DND-41 (cell line): ENCODE measurements around the gene PEDS1.

Experiments
- ATAC-seq: fragments of 200-7000 bp; cut with Tn5 transposase; 3 replicates; pipeline ENCODE4 v1.9.1; 2021; ENCODE audit warnings: low read depth; ENCODE audit not compliant: insufficient read depth
- DNase-seq: peaks from one replicate; pipeline ENCODE4 v3.0.0-alpha.2; 2020
- H2AFZ ChIP-seq: 2 replicates; pipeline ENCODE4 v1.6.0; 2012; ENCODE audit warnings: low read depth, low read length
- H3K27ac ChIP-seq: 2 replicates; pipeline ENCODE4 v1.5.1; 2012; ENCODE audit warnings: low read length, inconsistent platforms
- H3K27me3 ChIP-seq: fragments of 200-600 bp; sonication (generic); 2 replicates; pipeline ENCODE4 v1.6.0; 2012; ENCODE audit warnings: low read length, mild to moderate bottlenecking, inconsistent platforms; ENCODE audit not compliant: insufficient read depth, poor library complexity
- H3K36me3 ChIP-seq: 2 replicates; pipeline ENCODE4 v1.5.1; 2012; ENCODE audit warnings: low read length, inconsistent platforms; ENCODE audit not compliant: insufficient read depth
- H3K4me1 ChIP-seq: 2 replicates; pipeline ENCODE4 v1.5.1; 2012; ENCODE audit warnings: mild to moderate bottlenecking, low read length; ENCODE audit not compliant: insufficient read depth
- H3K4me2 ChIP-seq: 2 replicates; pipeline ENCODE4 v1.6.0; 2012; ENCODE audit warnings: mild to moderate bottlenecking, moderate library complexity, low read length, inconsistent platforms; ENCODE audit not compliant: insufficient read depth
- H3K4me3 ChIP-seq, 2 experiments: fragments of 200-600 bp in 1 of 2; shearing (Covaris generic) in 1 of 2; 2 replicates each; pipeline ENCODE4 v1.5.1; 2012 to 2016; ENCODE audit warnings: inconsistent platforms in 2 of 2, low read length in 2 of 2, mild to moderate bottlenecking in 2 of 2, low read depth in 1 of 2, moderate library complexity in 1 of 2
- H3K79me2 ChIP-seq: 2 replicates; pipeline ENCODE4 v1.6.0; 2012; ENCODE audit warnings: low read length, inconsistent platforms; ENCODE audit not compliant: insufficient read depth
- H3K9ac ChIP-seq: 2 replicates; pipeline ENCODE4 v1.6.0; 2012; ENCODE audit warnings: low read depth, mild to moderate bottlenecking, inconsistent platforms, low read length, moderate library complexity
- H3K9me3 ChIP-seq: 2 replicates; pipeline ENCODE4 v1.5.1; 2012; ENCODE audit warnings: low read length, moderate library complexity, mild to moderate bottlenecking, inconsistent platforms; ENCODE audit not compliant: insufficient read depth, severe bottlenecking
- H4K20me1 ChIP-seq: 2 replicates; pipeline ENCODE4 v1.6.0; 2012; ENCODE audit warnings: low read length; ENCODE audit not compliant: insufficient read depth
- CTCF ChIP-seq: IDR thresholded peaks from 2 replicates; pipeline ENCODE4 v1.5.1; 2012; ENCODE audit warnings: borderline replicate concordance, low read length, moderate library complexity, mild to moderate bottlenecking; ENCODE audit not compliant: poor library complexity, severe bottlenecking; ENCODE audit errors: extremely low read depth
- EZH2 ChIP-seq: IDR thresholded peaks from 3 replicates; pipeline ENCODE4 v1.6.1; 2012; ENCODE audit warnings: borderline replicate concordance, low read depth, mild to moderate bottlenecking, moderate library complexity, low read length, inconsistent platforms; ENCODE audit not compliant: severe bottlenecking

The PEDS1 gene

GRCh38 chr20:50197463-50198179 lies 44.1 kb upstream of the PEDS1 start:
- peaks cover 23% of the 10 kb centered on the region for H3K36me3 ChIP-seq
- H3K79me2 ChIP-seq, result peaks cover 23% of the 10 kb centered on the region
- DNase-seq, result no peak
- no peak overlapping the region for H3K4me3 ChIP-seq
- H3K27me3 ChIP-seq, result no peaks in the 10 kb centered on the region
- H3K4me2 ChIP-seq, result no peak overlapping the region
- peaks cover 42% of the 10 kb centered on the region for H4K20me1 ChIP-seq
- H3K9ac ChIP-seq, result no peak overlapping the region
- no peak for ATAC-seq
- no peaks in the 10 kb centered on the region for H3K9me3 ChIP-seq
- no peak overlapping the region for H2AFZ ChIP-seq
- TF ChIP-seq CTCF (no peak), EZH2 (no peak)
- H3K4me1 ChIP-seq, result peaks cover 17% of the 10 kb centered on the region
- no peak overlapping the region for H3K27ac ChIP-seq

GRCh38 chr20:50196896-50197295 lies 43.4 kb upstream of the PEDS1 start:
- TF ChIP-seq CTCF (no peak), EZH2 (no peak)
- Histone ChIP-seq H3K27ac (peak overlapping the region; percentile 13; the same call in 1 of the 2 replicates), H3K36me3 (peaks cover 24% of the 10 kb centered on the region), H3K4me2 (no peak overlapping the region), H3K79me2 (peaks cover 30% of the 10 kb centered on the region), H3K9me3 (no peaks in the 10 kb centered on the region), H4K20me1 (peaks cover 42% of the 10 kb centered on the region), H2AFZ (no peak overlapping the region), H3K4me1 (peaks cover 18% of the 10 kb centered on the region), H3K9ac (no peak overlapping the region), H3K27me3 (no peaks in the 10 kb centered on the region), H3K4me3 (no peak overlapping the region)
- ATAC-seq (no peak), DNase-seq (no peak)

- Histone ChIP-seq H3K4me1 (peaks cover 18% of the 10 kb centered on the region), H3K4me3 (no peak overlapping the region), H3K79me2 (peaks cover 37% of the 10 kb centered on the region), H4K20me1 (peaks cover 42% of the 10 kb centered on the region), H3K27me3 (no peaks in the 10 kb centered on the region), H3K36me3 (peaks cover 24% of the 10 kb centered on the region), H3K9ac (no peak overlapping the region), H3K4me2 (no peak overlapping the region), H3K9me3 (no peaks in the 10 kb centered on the region), H2AFZ (no peak overlapping the region), H3K27ac (no peak overlapping the region)
- TF ChIP-seq CTCF, result no peak
- TF ChIP-seq EZH2, result no peak
- ATAC-seq (no peak), DNase-seq (no peak)
Measured at GRCh38 chr20:50196248-50196647, 42.7 kb upstream of the PEDS1 start.

- Histone ChIP-seq H3K4me3 (no peak overlapping the region), H4K20me1 (peaks cover 42% of the 10 kb centered on the region), H3K79me2 (peaks cover 43% of the 10 kb centered on the region), H3K36me3 (peaks cover 24% of the 10 kb centered on the region), H3K4me1 (peaks cover 18% of the 10 kb centered on the region), H3K4me2 (no peak overlapping the region), H2AFZ (no peak overlapping the region), H3K9me3 (no peaks in the 10 kb centered on the region), H3K27me3 (no peaks in the 10 kb centered on the region), H3K9ac (no peak overlapping the region), H3K27ac (no peak overlapping the region)
- no peak for ATAC-seq
- no peak for DNase-seq
- TF ChIP-seq EZH2 (no peak), CTCF (no peak)
Measured at GRCh38 chr20:50195524-50196120, 42.1 kb upstream of the PEDS1 start.
